OCI-LY7 (cell line): ENCODE results near the gene MYBPC2. TPM values are rescaled to one million over a fixed set of nuclear protein-coding genes. Genes with fewer than 3 reads are reported as not detected.

ENCODE experiments used
- BruUV-seq: library from RNA; stranded (reverse); fragments of 400-500 nt; replicated peaks from 2 replicates; lab custom pipeline; 2021; lab: Mats Ljungman, UMichigan
- CTCF ChIA-PET: fragments of 300-600 bp; sonication (Branson Sonifier 250); formaldehyde crosslinking; loops from one replicate; lab custom pipeline; 2022; ENCODE audit warnings: antibody characterized with exemption; ENCODE audit not compliant: unreplicated experiment; lab: Charles Lee
- POLR2A ChIA-PET: fragments of 300-600 bp; sonication (Branson Sonifier 250); formaldehyde crosslinking; loops from one replicate; lab custom pipeline; 2022; ENCODE audit warnings: antibody characterized with exemption; lab: Charles Lee
- DNase-seq: peaks from one replicate; pipeline ENCODE4 v3.0.0-alpha.2; 2015; ENCODE audit warnings: low spot score
- H2AFZ ChIP-seq: fragments of 200-600 bp; sonication (generic), shearing (Covaris generic); 2 replicates; pipeline ENCODE4 v1.6.1; 2014; ENCODE audit warnings: mild to moderate bottlenecking, antibody characterized with exemption, low read length, moderate library complexity
- H3K27ac ChIP-seq: fragments of 200-600 bp; sonication (generic); 2 replicates; pipeline ENCODE4 v1.5.1; 2014; ENCODE audit warnings: mixed run types, low read depth, mild to moderate bottlenecking, moderate library complexity, low read length, inconsistent platforms; ENCODE audit not compliant: poor library complexity, severe bottlenecking
- H3K36me3 ChIP-seq: fragments of 200-600 bp; sonication (generic); 2 replicates; pipeline ENCODE4 v1.6.1; 2014; ENCODE audit warnings: mild to moderate bottlenecking, antibody characterized with exemption, low read length, moderate library complexity, mixed read lengths; ENCODE audit not compliant: insufficient read depth
- H3K4me1 ChIP-seq: fragments of 200-600 bp; sonication (generic); 2 replicates; pipeline ENCODE4 v1.5.1; 2014; ENCODE audit warnings: mild to moderate bottlenecking, low read length; ENCODE audit not compliant: insufficient read depth, poor library complexity, severe bottlenecking
- H3K4me2 ChIP-seq: fragments of 200-600 bp; sonication (generic); 2 replicates; pipeline ENCODE4 v1.6.1; 2014; ENCODE audit warnings: mild to moderate bottlenecking, low read length
- H3K4me3 ChIP-seq: fragments of 200-600 bp; sonication (generic); 2 replicates; pipeline ENCODE4 v1.5.1; 2014; ENCODE audit warnings: mild to moderate bottlenecking, low read depth, low read length; ENCODE audit not compliant: poor library complexity, severe bottlenecking
- H3K79me2 ChIP-seq: fragments of 200-600 bp; sonication (generic); 2 replicates; pipeline ENCODE4 v1.6.1; 2016; ENCODE audit warnings: low read depth, mild to moderate bottlenecking, low read length, moderate library complexity, mixed read lengths; ENCODE audit not compliant: insufficient read depth
- H3K9me2 ChIP-seq: fragments of 200-600 bp; sonication (generic); 2 replicates; pipeline ENCODE4 v1.6.1; 2016; ENCODE audit warnings: mild to moderate bottlenecking, low read length, mixed read lengths; ENCODE audit not compliant: insufficient read depth
- H3K9me3 ChIP-seq: fragments of 200-600 bp; sonication (generic); 2 replicates; pipeline ENCODE4 v1.6.1; 2014; ENCODE audit warnings: mild to moderate bottlenecking, mixed run types, low read length, mixed read lengths
- H4K20me1 ChIP-seq: fragments of 200-600 bp; sonication (generic); 2 replicates; pipeline ENCODE4 v1.6.1; 2014; ENCODE audit warnings: mild to moderate bottlenecking, antibody characterized with exemption, low read length, moderate library complexity, mixed read lengths; ENCODE audit not compliant: insufficient read depth
- CTCF ChIP-seq: fragments of 200-600 bp; sonication (generic); conservative IDR thresholded peaks from 2 replicates; pipeline ENCODE4 v1.5.1; 2014; ENCODE audit warnings: mild to moderate bottlenecking, antibody characterized with exemption, low read length, moderate library complexity, mixed read lengths
- EZH2phosphoT487 ChIP-seq: fragments of 200-600 bp; sonication (generic); IDR thresholded peaks from 2 replicates; pipeline ENCODE4 v1.6.1; 2018; ENCODE audit warnings: low read depth, borderline replicate concordance, mild to moderate bottlenecking, mixed run types, antibody characterized with exemption, low read length, moderate library complexity, mixed read lengths
- intact Hi-C: fragments of 100-400 bp; cut with micrococcal nuclease; formaldehyde crosslinking; loops from one replicate; pipeline ENCODE4 v1.10.0; 2022; ENCODE audit not compliant: unreplicated experiment
- total RNA-seq, 2 experiments: library from RNA; depleted of rRNA in 1 of 2; stranded (reverse); fragments of >200 nt in 1 of 2; shearing (Covaris generic) in 1 of 2; gene quantifications; 2 replicates each; pipeline ENCODE4 v1.2.3, GENCODE V29; 2014 to 2022

The MYBPC2 gene
- total RNA-seq, 2 experiments from 2014 or later = 15.4 to 28.2 TPM

DNA sequence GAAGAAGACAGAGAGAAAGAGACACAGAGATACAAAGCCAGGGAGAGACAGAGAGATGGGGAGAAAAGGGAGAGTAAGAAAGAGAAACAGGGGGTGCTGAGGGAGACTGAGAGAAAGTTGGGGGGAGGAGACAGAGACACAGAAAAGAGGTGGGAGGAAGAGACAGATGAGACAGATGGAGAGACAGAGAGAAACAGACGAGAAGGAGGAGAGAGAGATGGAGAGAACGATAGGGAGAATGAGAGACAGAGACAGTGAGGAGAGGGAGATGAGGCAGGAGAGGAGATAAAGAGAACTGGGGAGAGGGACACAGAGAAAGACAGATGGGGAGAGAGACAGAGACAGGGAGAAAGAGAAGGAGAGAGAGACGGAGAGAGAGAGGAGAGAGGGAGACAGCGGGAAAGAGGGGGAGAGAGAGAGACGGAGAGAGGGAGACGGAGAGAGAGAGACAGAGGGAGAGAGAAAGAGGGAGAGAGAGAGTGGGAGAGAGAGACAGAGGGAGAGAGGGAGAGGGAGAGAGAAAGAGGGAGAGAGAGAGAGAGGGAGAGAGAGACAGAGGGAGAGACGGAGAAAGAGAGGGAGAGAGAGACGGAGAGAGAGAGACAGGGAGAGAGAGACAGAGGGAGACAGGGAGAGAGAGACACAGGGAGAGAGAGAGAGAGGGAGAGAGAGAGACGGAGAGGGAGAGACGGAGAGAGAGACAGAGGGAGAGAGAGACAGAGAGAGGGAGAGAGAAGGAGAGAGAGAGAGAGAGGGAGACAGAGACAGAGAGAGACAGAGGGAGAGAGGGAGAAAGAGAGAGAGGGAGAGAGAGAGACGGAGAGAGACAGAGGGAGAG is 65.7 kb downstream of the MYBPC2 start:
- TF ChIP-seq EZH2phosphoT487 (no peak), CTCF (no peak)
- POLR2A ChIA-PET = no interaction called here

GRCh38 chr19:50500060-50500752 is 67.5 kb downstream of the MYBPC2 start:
- intact Hi-C loops = no loop called here
- Histone ChIP-seq H3K9me3 (no peaks in the 10 kb centered on the region), H4K20me1 (no peaks in the 10 kb centered on the region), H3K4me1 (peaks cover 11% of the 10 kb centered on the region), H3K79me2 (no peaks in the 10 kb centered on the region), H3K36me3 (no peaks in the 10 kb centered on the region), H3K9me2 (no peaks in the 10 kb centered on the region), H3K4me3 (no peak overlapping the region), H3K4me2 (peak overlapping the region; percentile 19; the same call in 1 of the 2 replicates), H2AFZ (no peak overlapping the region), H3K27ac (no peak overlapping the region)
- BruUV-seq = no TSS peak
- no peak for DNase-seq
- ChIA-PET POLR2A (no interaction called here), CTCF (no interaction called here)
- TF ChIP-seq CTCF (no peak), EZH2phosphoT487 (no peak)

More for the DNA sequence above, 65.7 kb downstream of the MYBPC2 start:
- Histone ChIP-seq H3K27ac (no peak overlapping the region), H4K20me1 (no peaks in the 10 kb centered on the region), H3K79me2 (no peaks in the 10 kb centered on the region), H3K9me2 (no peaks in the 10 kb centered on the region), H3K4me1 (peaks cover 11% of the 10 kb centered on the region), H3K36me3 (no peaks in the 10 kb centered on the region), H3K9me3 (no peaks in the 10 kb centered on the region), H2AFZ (no peak overlapping the region), H3K4me3 (no peak overlapping the region), H3K4me2 (no peak overlapping the region)
- CTCF ChIA-PET = no interaction called here
- BruUV-seq = no TSS peak
- no peak for DNase-seq
- intact Hi-C loops = no loop called here
